ENCODE measurements around the gene BLCAP. TPM values are rescaled to one million over a fixed set of nuclear protein-coding genes. Genes with fewer than 3 reads are reported as not detected.
"Not testable (repeated sequence)": the region's sequence is repeated elsewhere in the genome, so short reads cannot be mapped to it uniquely, and the experiment has no call there.

The BLCAP gene
- polyA plus RNA-seq, 1 donor from 2014 or later = 112 TPM

- H3K9me3 Mint-ChIP-seq = no peaks in the 10 kb centered on the region
- no peak overlapping the region for H3K27ac Mint-ChIP-seq
- no peak overlapping the region for H3K4me3 Mint-ChIP-seq
- H3K4me1 Mint-ChIP-seq = peaks cover 0 to 4% (median 3%) of the 10 kb centered on the region in 3 donors
- H3K36me3 Mint-ChIP-seq = peaks cover 5% of the 10 kb centered on the region
- no peaks in the 10 kb centered on the region for H3K27me3 Mint-ChIP-seq
Measured at GRCh38 chr20:37501940-37502339, 25.7 kb downstream of the BLCAP start.

- peaks cover 5% of the 10 kb centered on the region for H3K36me3 Mint-ChIP-seq
- no peaks in the 10 kb centered on the region for H3K27me3 Mint-ChIP-seq
- H3K4me3 Mint-ChIP-seq = no peak overlapping the region
- H3K9me3 Mint-ChIP-seq = no peaks in the 10 kb centered on the region
- H3K4me1 Mint-ChIP-seq = peaks cover 0 to 4% (median 3%) of the 10 kb centered on the region in 3 donors
- no peak overlapping the region for H3K27ac Mint-ChIP-seq
Measured at GRCh38 chr20:37500311-37500710, 27.4 kb downstream of the BLCAP start.

DNA sequence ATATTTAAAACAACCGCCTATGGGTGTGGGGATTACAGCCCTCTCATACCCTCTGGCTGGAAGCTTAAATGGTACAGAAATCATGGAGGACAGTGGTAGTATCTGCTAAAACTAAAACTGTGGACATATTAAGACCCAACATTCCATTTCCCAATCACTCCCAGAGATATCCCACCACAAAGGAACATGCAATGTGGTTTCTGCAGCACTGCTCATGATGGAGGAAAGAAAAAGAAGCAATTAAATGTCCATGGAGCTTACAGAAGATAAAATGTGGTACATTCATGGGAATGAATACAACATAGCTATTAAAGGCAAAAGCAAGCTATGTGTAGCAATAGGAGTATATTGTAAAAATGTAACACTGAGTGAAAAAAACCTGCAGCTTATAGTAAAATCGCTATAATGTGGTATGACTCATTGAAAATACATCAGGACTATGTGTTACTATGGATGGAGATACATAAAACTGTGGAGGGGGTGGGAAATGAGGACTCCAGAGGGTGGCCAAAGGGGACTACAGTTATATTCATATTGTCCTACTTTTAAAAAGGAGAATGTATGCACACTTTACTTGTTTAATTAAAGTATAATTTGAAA is 29.5 kb downstream of the BLCAP start:
- Mint-ChIP-seq H3K4me1 (peaks cover 0 to 3% (median 3%) of the 10 kb centered on the region in 3 donors), H3K9me3 (no peaks in the 10 kb centered on the region), H3K27me3 (no peaks in the 10 kb centered on the region), H3K36me3 (peaks cover 13% of the 10 kb centered on the region), H3K4me3 (no peak overlapping the region), H3K27ac (no peak overlapping the region)

DNA sequence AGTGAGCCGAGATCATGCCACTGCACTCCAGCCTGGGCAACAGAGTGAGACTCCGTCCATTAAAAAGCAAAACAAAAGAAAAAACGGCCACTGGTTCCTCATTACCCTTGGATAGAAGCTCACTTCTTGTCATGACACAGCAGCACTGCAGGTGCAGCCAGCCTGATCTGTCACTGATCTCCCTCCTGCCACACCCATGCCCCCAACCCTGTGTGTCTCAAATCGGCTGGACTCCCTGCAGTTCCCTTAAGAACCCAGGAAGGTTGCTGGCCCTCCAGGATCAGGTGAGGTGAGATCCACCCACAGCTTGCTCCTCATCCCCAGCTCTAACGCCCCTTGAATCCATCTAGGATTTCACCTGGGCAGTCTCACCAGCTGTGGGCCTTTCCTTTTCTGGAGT is 32.9 kb downstream of the BLCAP start:
- peaks cover 0 to 5% (median 0%) of the 10 kb centered on the region in 3 donors for H3K4me1 Mint-ChIP-seq
- H3K9me3 Mint-ChIP-seq = peaks cover 0 to 3% (median 0%) of the 10 kb centered on the region in 3 donors
- no peak overlapping the region for H3K4me3 Mint-ChIP-seq
- H3K27me3 Mint-ChIP-seq = no peaks in the 10 kb centered on the region
- no peak overlapping the region for H3K27ac Mint-ChIP-seq
- peaks cover 17% of the 10 kb centered on the region for H3K36me3 Mint-ChIP-seq

- Mint-ChIP-seq H3K4me1 (peaks cover 0 to 5% (median 0%) of the 10 kb centered on the region in 3 donors), H3K9me3 (peaks cover 0 to 3% (median 0%) of the 10 kb centered on the region in 3 donors), H3K27ac (no peak overlapping the region), H3K36me3 (peaks cover 17% of the 10 kb centered on the region), H3K4me3 (no peak overlapping the region), H3K27me3 (no peaks in the 10 kb centered on the region)
Measured at GRCh38 chr20:37494301-37494700, 33.4 kb downstream of the BLCAP start.

- Mint-ChIP-seq H3K27ac (no peak overlapping the region), H3K36me3 (peaks cover 15% of the 10 kb centered on the region), H3K4me3 (no peak overlapping the region), H3K27me3 (no peaks in the 10 kb centered on the region), H3K4me1 (peaks cover 0 to 4% (median 2%) of the 10 kb centered on the region in 3 donors), H3K9me3 (peaks cover 0 to 3% (median 0%) of the 10 kb centered on the region in 3 donors)
Measured at GRCh38 chr20:37492945-37493344, 34.7 kb downstream of the BLCAP start.

GRCh38 chr20:37492096-37492625 is 35.5 kb downstream of the BLCAP start:
- Mint-ChIP-seq H3K4me1 (peaks cover 6 to 10% (median 10%) of the 10 kb centered on the region in 3 donors), H3K36me3 (peaks cover 15% of the 10 kb centered on the region), H3K27me3 (no peaks in the 10 kb centered on the region), H3K4me3 (no peak overlapping the region), H3K9me3 (peaks cover 0 to 3% (median 0%) of the 10 kb centered on the region in 3 donors), H3K27ac (no peak overlapping the region)

DNA sequence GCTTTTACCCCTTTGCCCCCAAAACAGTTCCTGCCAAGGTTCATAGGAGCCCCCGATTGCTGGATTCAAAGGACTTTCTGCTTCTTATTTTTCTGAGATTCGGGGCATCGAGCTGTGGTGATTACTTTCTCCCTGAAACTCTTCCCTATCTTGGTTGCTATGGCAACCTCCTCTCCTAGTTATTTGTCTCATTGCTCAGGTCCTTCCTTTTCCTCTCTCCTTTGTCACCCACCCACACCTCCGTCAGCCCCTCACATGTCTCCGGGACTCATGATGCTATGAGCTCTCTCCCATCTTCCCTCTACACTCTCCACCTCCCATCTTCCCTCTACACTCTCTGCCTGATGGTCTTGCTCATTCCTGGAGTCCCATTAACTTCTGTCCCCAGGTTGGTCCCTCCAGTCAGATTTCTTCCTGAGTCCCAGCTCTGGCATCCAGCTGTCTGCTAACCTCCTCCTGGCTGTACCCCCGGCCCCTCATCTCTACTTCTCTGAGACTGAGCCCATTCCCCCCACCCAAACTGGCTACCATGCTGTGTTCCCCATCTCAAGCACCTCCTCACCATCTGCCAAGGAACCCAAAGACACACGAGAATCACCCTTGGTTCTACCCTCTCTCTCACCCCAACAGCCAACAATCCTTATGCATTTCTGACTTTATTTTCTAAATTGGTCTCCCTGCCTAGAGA is 36.9 kb downstream of the BLCAP start:
- peaks cover 6 to 14% (median 10%) of the 10 kb centered on the region in 3 donors for H3K4me1 Mint-ChIP-seq
- no peaks in the 10 kb centered on the region for H3K27me3 Mint-ChIP-seq
- H3K9me3 Mint-ChIP-seq = peaks cover 0 to 3% (median 0%) of the 10 kb centered on the region in 3 donors
- H3K36me3 Mint-ChIP-seq = peaks cover 15% of the 10 kb centered on the region
- no peak overlapping the region for H3K4me3 Mint-ChIP-seq
- peak overlapping the region in 1 of 3 donors; percentile 16 for H3K27ac Mint-ChIP-seq

DNA sequence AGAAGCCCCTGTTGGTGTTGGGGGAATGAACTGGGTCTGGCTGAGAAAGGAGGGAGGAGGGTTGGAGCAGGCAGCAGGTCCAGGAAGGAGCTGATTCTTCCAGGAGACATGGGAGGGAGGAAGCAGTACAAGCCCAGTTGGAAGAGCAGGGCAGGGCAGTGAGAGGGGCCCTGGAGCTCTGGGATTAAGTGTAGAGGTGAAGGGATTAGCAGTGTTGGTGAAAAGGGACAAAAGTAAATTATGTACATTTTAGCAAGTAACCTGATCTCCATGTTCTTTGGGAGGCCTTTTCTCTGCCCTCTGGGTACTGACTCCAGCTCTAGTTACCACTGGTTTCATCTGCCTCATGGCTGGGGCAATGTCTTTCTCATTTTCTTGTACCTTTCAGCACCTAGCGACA is 41.5 kb downstream of the BLCAP start:
- not testable (repeated sequence) for H3K4me3 Mint-ChIP-seq, H3K36me3 Mint-ChIP-seq, H3K27ac Mint-ChIP-seq, H3K27me3 Mint-ChIP-seq, H3K9me3 Mint-ChIP-seq
- peaks cover 10 to 19% (median 12%) of the 10 kb centered on the region in 3 donors for H3K4me1 Mint-ChIP-seq

DNA sequence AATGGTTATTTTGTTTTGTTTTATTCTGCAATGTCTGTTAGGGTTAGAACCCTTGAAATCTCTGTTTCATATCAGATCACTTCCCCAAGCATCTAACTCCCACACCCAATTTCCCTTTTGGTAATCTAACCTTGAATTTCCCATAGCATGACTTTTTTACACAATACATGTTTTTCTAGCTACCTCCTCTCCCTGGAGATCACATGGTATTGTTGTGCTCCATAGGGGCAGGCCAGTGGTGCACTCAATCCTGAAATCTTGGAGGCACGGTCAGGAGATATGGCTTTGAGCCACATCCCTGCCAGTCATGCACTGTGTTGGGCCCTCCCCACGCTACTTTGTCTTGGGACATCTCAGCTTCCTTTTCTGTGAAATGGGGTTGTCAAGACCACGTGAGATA is 43.3 kb downstream of the BLCAP start:
- Mint-ChIP-seq H3K27me3 (peaks cover 4% of the 10 kb centered on the region), H3K9me3 (peaks cover 0 to 4% (median 3%) of the 10 kb centered on the region in 3 donors), H3K4me3 (no peak overlapping the region), H3K27ac (no peak overlapping the region), H3K36me3 (peaks cover 6% of the 10 kb centered on the region), H3K4me1 (peaks cover 10 to 17% (median 12%) of the 10 kb centered on the region in 3 donors)

GRCh38 chr20:37481610-37482009 is 46.1 kb downstream of the BLCAP start:
- Mint-ChIP-seq H3K4me3 (no peak overlapping the region), H3K9me3 (peaks cover 0 to 5% (median 3%) of the 10 kb centered on the region in 3 donors), H3K36me3 (peaks cover 9% of the 10 kb centered on the region), H3K4me1 (peaks cover 1 to 6% (median 4%) of the 10 kb centered on the region in 3 donors), H3K27me3 (peaks cover 4% of the 10 kb centered on the region), H3K27ac (no peak overlapping the region)

- H3K4me1 Mint-ChIP-seq = peaks cover 1 to 6% (median 4%) of the 10 kb centered on the region in 3 donors
- peaks cover under 1 to 5% (median 4%) of the 10 kb centered on the region in 3 donors for H3K9me3 Mint-ChIP-seq
- H3K27me3 Mint-ChIP-seq = peaks cover 4% of the 10 kb centered on the region
- peaks cover 10% of the 10 kb centered on the region for H3K36me3 Mint-ChIP-seq
- H3K27ac Mint-ChIP-seq = no peak overlapping the region
- no peak overlapping the region for H3K4me3 Mint-ChIP-seq
Measured at GRCh38 chr20:37480919-37481318, 46.8 kb downstream of the BLCAP start.

DNA sequence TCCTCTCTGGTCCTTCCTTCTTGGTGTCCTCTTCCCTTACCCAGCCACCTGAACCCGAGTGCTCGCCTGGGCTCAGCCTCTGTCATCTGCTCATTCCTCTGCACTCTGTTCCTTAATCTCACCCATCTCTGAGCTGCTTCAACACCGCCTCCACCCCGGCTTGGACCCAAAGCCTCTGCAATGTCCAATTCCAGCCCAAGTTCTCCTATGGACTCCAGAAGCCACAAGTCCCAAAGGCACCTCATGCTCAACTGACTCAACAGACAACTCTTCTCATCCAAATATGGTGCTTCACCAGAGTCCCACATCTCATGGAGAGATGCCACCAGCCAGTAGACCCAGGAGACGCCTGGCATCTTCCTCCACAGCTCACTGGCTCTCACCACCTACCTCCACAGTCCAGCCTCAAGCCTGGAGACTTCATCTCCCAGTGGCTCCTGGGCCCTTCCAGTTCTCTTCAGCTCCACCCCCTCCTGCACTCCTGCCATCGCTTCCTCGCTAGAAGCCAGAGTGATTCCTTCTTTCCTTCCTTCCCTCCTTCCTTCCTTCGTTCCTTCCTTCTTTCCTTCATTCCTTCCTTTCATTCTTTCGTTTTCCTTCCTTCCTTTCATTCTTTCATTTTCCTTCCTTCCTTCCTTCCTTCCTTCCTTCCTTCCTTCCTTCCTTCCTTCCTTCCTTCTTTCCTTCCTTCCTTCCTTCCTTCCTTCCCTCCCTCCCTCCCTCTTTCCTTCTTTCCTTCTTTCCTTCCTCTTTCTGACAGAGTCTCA is 47.6 kb downstream of the BLCAP start:
- peaks cover 14% of the 10 kb centered on the region for H3K36me3 Mint-ChIP-seq
- H3K27me3 Mint-ChIP-seq = peaks cover 4% of the 10 kb centered on the region
- peak overlapping the region in 1 of 4 donors; percentile 7 for H3K4me3 Mint-ChIP-seq
- peaks cover 5 to 9% (median 6%) of the 10 kb centered on the region in 3 donors for H3K9me3 Mint-ChIP-seq
- H3K27ac Mint-ChIP-seq = no peak overlapping the region
- H3K4me1 Mint-ChIP-seq = peaks cover 3 to 4% (median 4%) of the 10 kb centered on the region in 3 donors

DNA sequence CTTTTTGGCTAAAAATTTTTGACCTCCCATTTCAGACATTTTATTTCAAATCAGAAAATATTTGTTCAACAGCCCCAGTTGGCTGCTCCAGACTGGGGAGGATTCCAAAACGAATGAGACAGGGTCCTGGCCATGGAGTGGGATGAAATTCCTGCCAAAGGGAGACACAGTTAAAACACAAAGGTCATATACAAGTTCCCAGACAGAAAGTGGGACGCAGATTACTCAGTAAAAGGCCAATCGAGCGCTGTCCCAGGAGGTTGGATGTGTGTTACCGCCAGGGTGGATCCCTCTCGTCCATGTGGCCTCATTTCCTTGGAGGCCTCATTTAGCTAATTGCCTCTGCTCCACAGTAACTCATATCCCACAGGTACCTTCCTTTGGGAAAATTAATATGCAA is 48.4 kb downstream of the BLCAP start:
- Mint-ChIP-seq H3K27me3 (peaks cover 4% of the 10 kb centered on the region), H3K4me1 (peaks cover 2 to 3% (median 3%) of the 10 kb centered on the region in 3 donors), H3K27ac (no peak overlapping the region), H3K4me3 (peak overlapping the region in 1 of 4 donors; percentile 61), H3K9me3 (peaks cover 5 to 9% (median 6%) of the 10 kb centered on the region in 3 donors), H3K36me3 (peaks cover 13% of the 10 kb centered on the region)

DNA sequence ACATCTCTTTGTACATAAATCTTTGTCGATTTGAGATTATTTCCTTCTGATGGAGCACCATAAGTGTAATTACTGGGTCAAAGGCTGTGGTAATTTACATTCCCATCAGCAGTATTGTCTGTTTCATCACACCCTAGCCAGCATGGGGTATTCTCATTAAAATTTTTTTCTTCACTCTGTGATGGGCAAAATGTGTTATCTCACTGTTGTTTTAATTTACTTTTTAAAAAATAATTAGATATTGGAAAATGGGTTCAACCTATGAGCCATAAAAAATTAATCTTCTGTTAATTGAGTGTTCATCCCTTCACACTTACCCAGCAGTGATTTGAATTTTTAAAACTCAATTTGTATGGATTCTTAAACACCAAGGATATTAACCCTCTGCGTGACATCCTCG is 50.6 kb downstream of the BLCAP start:
- Mint-ChIP-seq H3K4me1 (peaks cover 0 to 1% (median 0%) of the 10 kb centered on the region in 3 donors), H3K36me3 (peaks cover 12% of the 10 kb centered on the region), H3K9me3 (peaks cover 5 to 9% (median 6%) of the 10 kb centered on the region in 3 donors), H3K27ac (no peak overlapping the region), H3K4me3 (no peak overlapping the region), H3K27me3 (peaks cover 4% of the 10 kb centered on the region)
